SJCRH30 (cell line): Measurements from ENCODE around the gene RBBP7. TPM values are rescaled to one million over a fixed set of nuclear protein-coding genes. Genes with fewer than 3 reads are reported as not detected.
"Not testable (repeated sequence)": the region's sequence is repeated elsewhere in the genome, so short reads cannot be mapped to it uniquely, and the experiment has no call there.

Experiments used
- DNase-seq, 2 experiments: peaks; one replicate each; pipeline ENCODE4 v3.0.0-alpha.2; 2015 to 2020
- H3K27ac ChIP-seq: fragments of 250-450 bp; sonication (Bioruptor Pico); 2 replicates; pipeline ENCODE4 v1.5.1; 2020; ENCODE audit warnings: mild to moderate bottlenecking, moderate library complexity
- H3K27me3 ChIP-seq: fragments of 250-450 bp; sonication (Bioruptor Pico); 2 replicates; pipeline ENCODE4 v1.5.1; 2020; ENCODE audit warnings: mild to moderate bottlenecking, moderate library complexity
- H3K36me3 ChIP-seq: fragments of 250-450 bp; sonication (Bioruptor Pico); 2 replicates; pipeline ENCODE4 v1.5.1; 2020; ENCODE audit warnings: mild to moderate bottlenecking, moderate library complexity
- H3K4me1 ChIP-seq: fragments of 250-450 bp; sonication (Bioruptor Pico); 2 replicates; pipeline ENCODE4 v1.5.1; 2020; ENCODE audit warnings: mild to moderate bottlenecking, moderate library complexity
- H3K4me3 ChIP-seq: fragments of 250-450 bp; sonication (Bioruptor Pico); 2 replicates; pipeline ENCODE4 v1.5.1; 2020; ENCODE audit warnings: mild to moderate bottlenecking, moderate library complexity
- H3K9me3 ChIP-seq: fragments of 250-450 bp; sonication (Bioruptor Pico); replicated peaks from 2 replicates; pipeline ENCODE4 v1.5.1; 2020; ENCODE audit warnings: mild to moderate bottlenecking, moderate library complexity
- total RNA-seq: library from RNA; depleted of rRNA; stranded (reverse); fragments of >200 nt; shearing (Covaris generic); gene quantifications from 2 replicates; pipeline ENCODE4 v1.2.3, GENCODE V29; 2014

RBBP7 gene
- total RNA-seq, 1 experiment from 2014 or later: 303 TPM

DNA sequence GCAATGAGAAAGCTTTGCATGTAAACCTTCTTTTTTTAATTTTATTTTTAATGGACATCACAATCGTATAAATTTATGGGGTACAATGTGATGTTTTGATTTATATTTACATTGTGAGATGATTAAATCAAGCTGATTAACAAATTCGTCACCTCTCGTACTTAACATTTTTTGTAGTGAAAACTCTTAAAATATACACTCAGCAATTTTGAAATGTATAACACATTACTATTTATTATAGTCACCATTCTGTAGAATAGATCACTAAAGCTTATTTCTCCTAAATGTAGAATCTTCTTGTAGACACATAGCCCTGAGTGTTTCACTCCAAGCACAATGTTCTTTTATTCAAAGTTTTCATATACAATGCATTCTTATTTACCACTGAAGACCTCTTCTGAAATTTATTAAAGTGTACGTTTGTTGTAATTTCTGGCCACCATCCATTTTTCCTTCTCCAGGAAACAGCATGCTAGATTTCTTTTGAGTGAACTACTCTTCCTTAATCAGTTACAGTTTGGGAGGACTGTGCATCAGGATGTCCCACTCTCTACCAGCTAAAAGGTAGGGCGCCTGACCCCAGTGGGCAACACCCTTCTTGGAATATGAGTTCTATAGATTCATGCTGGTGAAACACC lies 4.4 kb upstream of the RBBP7 start:
- Histone ChIP-seq H3K4me1 (no peaks in the 10 kb centered on the region), H3K9me3 (no peaks in the 10 kb centered on the region), H3K4me3 (no peak overlapping the region), H3K27ac (no peak overlapping the region), H3K36me3 (no peaks in the 10 kb centered on the region), H3K27me3 (no peaks in the 10 kb centered on the region; the same call in 1 of the 2 replicates)
- DNase-seq: no peak

DNA sequence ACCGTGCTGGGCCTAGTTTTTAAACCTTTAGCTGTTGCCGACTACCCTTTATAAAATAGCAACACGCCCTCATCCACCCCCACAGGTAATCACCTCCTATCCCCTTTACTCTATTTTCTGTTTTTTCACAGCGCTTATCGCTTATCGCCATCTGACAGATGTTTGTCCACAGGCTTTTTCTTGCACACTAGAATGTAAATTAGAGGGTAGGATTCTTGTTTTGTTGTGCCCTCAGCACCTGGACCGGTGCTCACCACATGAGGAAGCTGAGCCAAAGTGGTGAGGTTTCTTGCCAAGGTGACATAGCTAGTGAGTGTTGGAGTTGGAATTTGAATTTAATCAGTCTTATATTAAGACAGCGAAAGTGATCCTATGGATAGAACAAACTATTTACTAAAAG lies 2.9 kb upstream of the RBBP7 start:
- no peak overlapping the region for H3K27ac ChIP-seq
- no peak overlapping the region for H3K4me3 ChIP-seq
- peaks cover 9% of the 10 kb centered on the region; the same call in 1 of the 2 replicates for H3K36me3 ChIP-seq
- 0 out of 2 replicates have a peak, but pooled peaks cover 4% of the 10 kb centered on the region for H3K4me1 ChIP-seq
- DNase-seq: no peak
- no peaks in the 10 kb centered on the region; the same call in 1 of the 2 replicates for H3K27me3 ChIP-seq
- H3K9me3 ChIP-seq: no peaks in the 10 kb centered on the region

DNA sequence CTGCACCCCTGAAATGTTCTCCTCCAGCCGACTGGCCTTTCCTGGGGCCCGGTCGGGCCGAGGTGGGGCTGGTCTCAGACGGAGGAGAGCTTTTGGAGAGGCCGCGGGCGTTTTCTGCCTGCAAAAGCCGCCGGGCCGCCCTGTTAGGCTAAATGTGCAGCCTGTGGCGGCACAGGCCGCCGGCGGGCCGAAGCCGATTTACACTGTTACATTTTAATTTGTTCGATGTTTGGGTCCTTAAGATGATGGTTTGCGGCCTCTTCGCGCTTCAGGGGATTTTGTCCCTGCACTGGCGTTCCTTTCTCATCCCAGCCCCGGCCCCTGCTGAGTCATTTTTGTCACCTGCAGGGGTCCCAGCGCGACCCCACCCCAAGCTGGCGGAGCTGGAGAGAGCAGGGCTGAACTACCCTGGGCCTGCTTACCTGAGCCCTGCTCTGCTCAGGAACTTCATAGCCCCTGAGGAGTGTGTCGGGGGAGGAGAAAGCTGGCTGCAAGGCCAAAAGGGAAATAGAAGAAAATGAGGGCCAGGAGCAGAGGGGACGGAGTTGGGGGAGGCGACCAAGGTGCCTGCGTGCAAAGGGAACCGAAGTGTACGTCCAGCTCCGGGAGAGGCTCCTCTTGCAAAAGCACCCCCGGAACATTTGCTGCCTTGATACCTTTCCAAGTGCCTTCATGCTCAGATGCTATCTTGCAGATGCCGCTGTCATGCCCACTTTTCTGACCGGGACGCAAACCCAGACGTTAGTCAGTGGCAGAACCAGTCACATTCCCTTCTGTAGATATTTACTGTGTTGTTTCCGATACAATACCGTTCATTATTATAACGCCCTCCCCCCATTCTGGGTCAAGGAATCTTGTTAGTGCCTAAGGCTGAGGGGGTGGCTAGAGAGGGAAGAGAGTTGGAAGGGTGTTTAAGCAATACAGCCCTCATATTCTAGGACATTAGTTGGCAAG lies 977 bp upstream of the RBBP7 start:
- Histone ChIP-seq H3K27ac (peak overlapping the region; percentile 66), H3K4me1 (0 out of 2 replicates have a peak, but pooled peaks cover 4% of the 10 kb centered on the region), H3K36me3 (peaks cover 25% of the 10 kb centered on the region), H3K27me3 (no peaks in the 10 kb centered on the region; the same call in 1 of the 2 replicates), H3K4me3 (peak overlapping the region; percentile 64), H3K9me3 (no peaks in the 10 kb centered on the region)
- DNase-seq: peak; percentile 59 to 67

DNA sequence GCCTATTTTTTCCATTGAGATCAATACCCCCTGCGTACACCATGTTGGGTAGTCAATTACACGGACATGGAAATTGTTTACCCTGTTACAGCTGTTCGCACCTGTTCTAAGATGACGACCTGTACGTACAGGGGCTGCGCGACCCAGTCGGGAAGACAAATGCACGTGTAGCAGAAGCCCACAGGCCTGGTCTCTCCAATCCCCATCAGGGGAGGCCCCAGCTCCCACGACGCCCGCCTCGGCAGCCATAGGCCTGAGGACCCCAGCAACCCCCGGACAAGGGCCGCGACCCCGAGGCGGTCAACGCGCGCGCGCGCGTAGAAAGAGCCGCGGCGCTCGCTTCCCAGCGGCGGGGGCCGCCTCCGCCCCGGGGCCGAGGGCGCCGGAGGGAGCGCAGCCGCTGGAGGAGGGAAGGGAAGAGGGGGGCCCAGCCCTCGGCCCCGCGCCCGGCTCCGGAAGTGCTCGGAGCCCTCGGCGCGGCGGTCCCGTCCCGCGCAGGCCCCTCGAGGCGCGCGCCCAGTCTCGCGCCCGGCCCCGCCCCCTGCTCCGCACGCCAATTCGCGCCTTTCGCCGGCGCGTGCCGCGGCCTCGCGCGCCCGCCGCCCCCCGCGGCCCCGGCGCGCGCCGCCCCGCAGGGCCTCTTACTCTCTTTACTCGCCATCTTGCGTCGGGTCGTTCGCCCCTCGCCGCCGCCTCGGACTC lies 618 bp downstream of the RBBP7 start:
- Histone ChIP-seq H3K36me3 (peaks cover 38% of the 10 kb centered on the region), H3K4me3 (peak overlapping the region; percentile 97), H3K27me3 (no peaks in the 10 kb centered on the region), H3K27ac (peak overlapping the region; percentile 98), H3K9me3 (no peaks in the 10 kb centered on the region), H3K4me1 (0 out of 2 replicates have a peak, but pooled peaks cover 4% of the 10 kb centered on the region)
- peak; percentile 57 to 72 for DNase-seq

DNA sequence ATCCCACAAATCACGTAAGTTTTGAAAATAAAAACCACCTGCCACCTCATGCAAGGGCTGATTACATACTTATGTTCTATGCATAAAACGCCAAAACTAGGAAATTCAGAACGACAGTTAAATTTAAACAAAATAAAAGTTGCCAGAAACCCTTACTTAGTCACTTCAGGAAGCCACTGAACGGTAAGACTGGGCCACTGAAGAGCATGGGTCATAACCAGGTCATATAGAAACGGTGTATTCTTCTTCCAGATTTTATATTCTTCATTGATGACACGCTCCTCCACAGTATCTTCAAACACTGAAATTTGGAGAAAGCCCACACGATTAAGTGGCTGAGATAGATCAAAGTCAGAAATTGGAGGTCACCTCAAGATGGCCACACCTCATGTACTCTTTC lies 1.2 kb downstream of the RBBP7 start:
- H3K4me1 ChIP-seq: 0 out of 2 replicates have a peak, but pooled peaks cover 4% of the 10 kb centered on the region
- H3K27me3 ChIP-seq: no peaks in the 10 kb centered on the region
- no peak for DNase-seq
- H3K36me3 ChIP-seq: peaks cover 42% of the 10 kb centered on the region
- no peaks in the 10 kb centered on the region for H3K9me3 ChIP-seq
- peak overlapping the region; percentile 97 for H3K4me3 ChIP-seq
- peak overlapping the region; percentile 98 for H3K27ac ChIP-seq

DNA sequence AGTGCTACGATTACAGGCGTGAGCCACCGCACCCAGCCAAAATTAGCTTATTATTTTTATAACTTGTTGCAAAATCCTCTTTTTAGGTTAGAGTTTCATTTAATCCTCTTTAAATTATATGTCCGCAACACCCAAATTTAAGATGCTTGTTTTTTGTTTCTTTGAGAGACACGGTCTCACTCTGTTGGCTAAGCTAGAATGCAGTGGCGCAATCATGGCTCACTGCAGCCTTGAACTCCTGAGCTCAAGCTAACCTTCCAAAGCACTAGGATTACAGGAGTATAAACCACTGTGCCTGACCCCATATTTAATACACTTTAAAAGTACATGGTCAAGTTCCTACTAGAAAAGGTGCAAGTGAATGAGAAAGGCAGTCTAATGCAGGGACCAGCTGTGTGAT lies 2.2 kb downstream of the RBBP7 start:
- H3K4me3 ChIP-seq: no peak overlapping the region; the same call in 1 of the 2 replicates
- no peaks in the 10 kb centered on the region for H3K27me3 ChIP-seq
- H3K4me1 ChIP-seq: 0 out of 2 replicates have a peak, but pooled peaks cover 4% of the 10 kb centered on the region
- peaks cover 50% of the 10 kb centered on the region for H3K36me3 ChIP-seq
- H3K27ac ChIP-seq: no peak overlapping the region
- no peaks in the 10 kb centered on the region for H3K9me3 ChIP-seq
- DNase-seq: no peak

DNA sequence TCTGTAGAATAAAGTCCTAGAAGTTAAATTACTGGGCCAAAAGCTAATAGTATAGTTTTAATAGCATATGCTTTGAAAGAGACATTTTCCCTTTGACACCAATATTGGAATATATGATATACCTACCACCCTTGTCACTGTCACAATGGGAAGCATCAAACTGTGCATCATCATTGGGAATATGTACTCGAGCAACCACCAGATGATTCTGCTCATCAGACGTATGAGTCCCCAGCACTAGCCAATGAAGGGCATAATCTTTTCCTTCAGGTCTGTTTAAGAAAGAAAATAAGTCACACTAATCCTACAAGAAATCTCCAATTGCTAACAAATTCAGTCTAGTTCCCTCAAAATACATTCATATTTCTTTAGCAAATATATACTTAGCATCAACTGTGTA lies 7.3 kb downstream of the RBBP7 start:
- H3K4me1 ChIP-seq: no peaks in the 10 kb centered on the region
- H3K9me3 ChIP-seq: no peaks in the 10 kb centered on the region
- peaks cover 84% of the 10 kb centered on the region for H3K36me3 ChIP-seq
- no peak overlapping the region for H3K4me3 ChIP-seq
- H3K27ac ChIP-seq: no peak overlapping the region
- H3K27me3 ChIP-seq: no peaks in the 10 kb centered on the region
- DNase-seq: no peak

DNA sequence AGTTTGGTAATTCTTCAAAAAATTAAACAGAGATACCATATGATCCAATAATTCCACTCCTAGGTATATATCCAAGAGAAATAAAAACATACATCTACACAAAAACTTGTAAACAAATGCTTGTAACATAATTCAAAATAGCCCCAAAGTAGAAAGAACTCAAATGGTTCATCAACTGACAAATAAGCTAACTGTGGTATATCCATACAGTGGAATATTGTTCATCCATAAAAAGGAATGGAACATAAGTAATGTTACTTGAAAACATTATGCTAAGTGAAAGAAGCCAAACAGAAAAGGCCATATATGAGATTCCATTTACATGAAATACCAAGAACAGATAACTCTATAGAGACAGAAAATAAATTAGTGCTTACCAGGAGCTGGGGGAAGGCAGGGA lies 13.4 kb downstream of the RBBP7 start:
- H3K36me3 ChIP-seq: peaks cover 88% of the 10 kb centered on the region
- H3K27ac ChIP-seq: no peak overlapping the region
- H3K9me3 ChIP-seq: no peaks in the 10 kb centered on the region
- no peak for DNase-seq
- H3K4me3 ChIP-seq: no peak overlapping the region
- H3K27me3 ChIP-seq: no peaks in the 10 kb centered on the region
- no peaks in the 10 kb centered on the region for H3K4me1 ChIP-seq

DNA sequence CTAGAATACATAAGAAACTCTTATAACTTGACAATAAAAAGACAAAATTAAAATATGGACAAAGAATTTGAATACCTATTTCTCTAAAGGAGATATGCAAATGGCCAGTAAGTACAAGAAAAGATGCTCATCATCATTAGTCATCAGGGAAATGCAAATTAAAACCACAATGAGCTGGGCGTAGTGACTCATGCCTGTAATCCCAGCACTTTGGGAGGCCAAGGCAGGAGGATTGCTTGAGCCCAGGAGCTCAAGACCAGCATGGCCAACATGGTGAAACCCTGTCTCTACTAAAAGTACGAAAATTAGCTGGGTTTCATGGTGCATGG lies 14.1 kb downstream of the RBBP7 start:
- peaks cover 89% of the 10 kb centered on the region for H3K36me3 ChIP-seq
- not testable (repeated sequence) for H3K4me1 ChIP-seq, H3K4me3 ChIP-seq, H3K9me3 ChIP-seq, H3K27me3 ChIP-seq, H3K27ac ChIP-seq
- DNase-seq: peak in 1 of 2 experiments; percentile 13

DNA sequence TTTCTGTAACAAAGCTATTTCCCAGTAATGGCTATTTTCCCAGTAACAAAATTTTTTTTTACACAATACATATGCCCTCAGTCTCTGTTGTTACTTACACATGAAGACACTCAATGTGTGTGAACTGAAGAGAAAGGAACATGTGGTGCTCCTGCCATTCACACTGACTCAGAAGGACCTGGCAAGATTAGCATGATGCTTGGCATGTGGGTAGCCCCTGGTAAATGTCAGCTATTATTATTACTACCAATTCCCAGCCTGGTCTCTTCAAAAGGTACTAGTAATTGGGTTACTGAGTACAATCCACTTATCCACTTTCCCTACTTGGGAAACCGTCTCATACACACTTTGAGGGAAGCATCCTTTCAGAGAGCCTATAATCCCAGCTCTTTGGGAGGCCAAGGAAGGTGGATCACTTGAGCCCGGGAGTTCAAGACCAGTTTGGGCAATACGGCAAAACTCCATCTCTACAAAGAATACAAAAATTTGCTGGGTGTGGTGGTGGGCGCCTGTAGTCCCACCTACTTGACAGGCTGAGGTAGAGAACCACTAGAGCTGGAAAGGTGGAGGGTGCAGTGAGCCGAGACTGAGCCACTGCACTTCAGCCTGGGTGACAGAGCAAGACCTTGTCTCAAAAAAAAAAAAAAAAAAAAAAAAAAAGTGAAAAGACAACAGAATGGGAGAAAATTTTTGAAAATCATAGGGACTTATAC lies 14.6 kb downstream of the RBBP7 start:
- H3K27ac ChIP-seq: no peak overlapping the region
- no peak for DNase-seq
- H3K4me3 ChIP-seq: no peak overlapping the region
- peaks cover 84% of the 10 kb centered on the region for H3K36me3 ChIP-seq
- no peaks in the 10 kb centered on the region for H3K9me3 ChIP-seq
- H3K4me1 ChIP-seq: no peaks in the 10 kb centered on the region
- no peaks in the 10 kb centered on the region for H3K27me3 ChIP-seq

DNA sequence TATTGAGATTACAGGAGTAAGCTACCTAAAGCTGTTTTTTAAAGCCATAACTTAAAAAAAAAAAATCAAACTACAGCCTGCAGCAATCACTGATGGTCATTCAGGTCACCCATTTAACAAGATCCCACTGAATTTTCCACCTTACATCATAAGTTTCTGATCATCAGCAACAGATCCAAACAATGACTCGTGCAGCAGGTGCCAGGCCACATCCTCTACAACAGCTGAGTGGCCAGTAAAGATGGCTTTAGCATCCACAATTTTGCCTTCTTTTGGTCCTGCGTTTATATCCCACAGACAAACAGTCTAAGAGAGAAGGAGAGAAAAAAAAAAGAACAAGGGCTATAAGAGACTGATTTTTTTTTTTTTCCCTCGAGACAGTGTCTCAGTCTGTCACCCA lies 16.6 kb downstream of the RBBP7 start:
- Histone ChIP-seq H3K4me3 (no peak overlapping the region), H3K4me1 (no peaks in the 10 kb centered on the region), H3K36me3 (peaks cover 86% of the 10 kb centered on the region), H3K9me3 (no peaks in the 10 kb centered on the region), H3K27me3 (no peaks in the 10 kb centered on the region), H3K27ac (no peak overlapping the region)
- peak in 1 of 2 experiments; percentile 14 for DNase-seq

DNA sequence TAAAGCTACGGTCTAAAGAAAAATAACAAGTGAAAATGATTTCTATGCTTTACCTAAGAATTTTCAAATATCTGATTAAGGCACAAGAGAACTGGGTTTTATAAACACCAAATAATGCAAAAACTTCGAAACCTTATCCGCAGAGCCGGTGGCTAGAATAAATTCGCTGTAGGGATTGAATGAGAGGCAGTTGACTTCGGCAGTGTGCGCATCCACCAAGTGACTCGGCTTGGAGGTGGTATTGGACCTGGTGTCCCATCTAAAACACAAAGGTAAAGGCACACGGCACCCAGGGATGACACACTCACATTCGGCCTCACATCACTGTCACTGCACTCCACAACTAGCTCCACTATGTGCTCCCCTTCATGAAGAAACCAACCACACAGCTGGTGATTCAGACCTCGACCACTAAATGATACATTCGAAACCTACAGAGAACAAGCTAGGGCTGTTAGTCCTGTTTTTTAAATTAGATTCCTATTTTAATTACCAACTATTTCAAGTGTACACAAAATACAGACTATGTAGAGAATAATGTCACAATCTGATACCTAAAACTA lies 17.5 kb downstream of the RBBP7 start:
- H3K27ac ChIP-seq: no peak overlapping the region
- no peak overlapping the region for H3K4me3 ChIP-seq
- DNase-seq: no peak
- no peaks in the 10 kb centered on the region for H3K9me3 ChIP-seq
- H3K36me3 ChIP-seq: peaks cover 86% of the 10 kb centered on the region
- H3K27me3 ChIP-seq: no peaks in the 10 kb centered on the region
- no peaks in the 10 kb centered on the region for H3K4me1 ChIP-seq

DNA sequence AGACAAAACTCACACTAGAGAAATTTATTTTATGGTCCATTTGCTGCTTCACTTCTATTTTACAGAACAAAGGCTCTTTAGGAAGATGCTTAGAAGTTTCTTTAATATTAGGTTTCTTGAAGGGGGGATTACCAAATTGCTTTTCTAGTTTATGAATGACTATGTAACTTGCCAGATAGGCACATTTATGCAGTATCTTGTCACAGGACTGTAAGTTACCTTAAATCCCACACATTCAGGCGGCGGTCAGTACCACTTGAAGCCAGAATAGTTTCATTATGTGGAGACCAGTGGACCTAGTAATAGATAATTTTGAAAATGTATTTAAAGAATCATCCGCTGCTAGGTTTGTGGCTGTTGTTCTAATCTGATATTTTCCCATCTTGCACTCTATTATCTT lies 18.3 kb downstream of the RBBP7 start:
- DNase-seq: no peak

DNA sequence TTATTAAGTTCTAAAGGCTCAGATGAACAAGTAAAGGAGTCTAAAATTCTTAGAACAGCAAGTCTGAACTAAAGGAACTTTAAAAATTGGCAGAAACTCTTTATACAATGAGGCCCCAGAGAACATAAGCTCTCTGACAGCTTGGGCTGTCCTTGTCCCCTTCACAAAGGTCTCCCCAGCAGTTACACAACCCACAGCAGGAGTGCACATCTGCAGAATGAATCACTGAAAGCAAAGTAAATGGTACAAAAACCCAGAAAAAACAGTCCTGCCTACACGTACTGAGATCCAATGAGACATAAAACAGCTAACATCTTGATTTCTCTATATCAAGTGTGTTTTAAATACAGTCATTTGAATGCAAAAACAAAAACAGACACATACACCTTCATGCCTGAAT lies 18.7 kb downstream of the RBBP7 start:
- no peak overlapping the region for H3K4me3 ChIP-seq
- H3K36me3 ChIP-seq: peaks cover 85% of the 10 kb centered on the region
- H3K27me3 ChIP-seq: no peaks in the 10 kb centered on the region
- no peaks in the 10 kb centered on the region for H3K9me3 ChIP-seq
- DNase-seq: no peak
- H3K27ac ChIP-seq: no peak overlapping the region
- no peaks in the 10 kb centered on the region for H3K4me1 ChIP-seq

More for the DNA sequence above, 18.3 kb downstream of the RBBP7 start:
- H3K27ac ChIP-seq: no peak overlapping the region
- H3K4me3 ChIP-seq: no peak overlapping the region
- peaks cover 85% of the 10 kb centered on the region for H3K36me3 ChIP-seq
- H3K4me1 ChIP-seq: no peaks in the 10 kb centered on the region
- H3K27me3 ChIP-seq: no peaks in the 10 kb centered on the region
- H3K9me3 ChIP-seq: no peaks in the 10 kb centered on the region
